Body of pancreas (tissue), 4 donors: ENCODE data around the gene GMPPB.

Experiments used
- POLR2A ChIP-seq, 3 donors: fragments of 450-650 bp; IDR thresholded peaks; one replicate each; pipeline ENCODE4 v1.6.1; 2016; ENCODE audit warnings: antibody characterized with exemption in 3 of 3, mild to moderate bottlenecking in 2 of 3
- TF ChIP-seq, protein P1 (sequence below), 7 experiments: fragments of 450-650 bp in 4 of 7; fragments of 200-600 bp in 3 of 7; sonication (generic) in 3 of 7; IDR thresholded peaks; one replicate each; pipeline ENCODE4 v1.5.1; 2016 to 2019; ENCODE audit warnings: antibody characterized with exemption in 7 of 7

DNA sequence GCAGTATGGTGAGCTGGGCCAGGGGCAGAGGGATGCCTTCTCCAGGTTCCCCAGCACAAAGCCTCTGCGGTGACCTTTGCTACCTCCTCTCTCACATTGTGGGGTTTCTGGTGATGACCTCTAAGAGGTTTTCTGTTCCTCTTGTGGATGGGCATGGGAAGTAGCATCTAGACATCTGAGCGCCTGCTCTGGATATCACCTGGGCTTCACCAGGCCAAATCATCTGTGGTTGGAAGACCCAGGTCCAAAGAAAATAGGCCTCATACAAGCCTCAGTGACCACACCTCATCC, 42.6 kb downstream of the GMPPB start:
- TF ChIP-seq POLR2A (IDR thresholded peaks at IDR 0.05): no peak
- TF ChIP-seq, protein P1, sequence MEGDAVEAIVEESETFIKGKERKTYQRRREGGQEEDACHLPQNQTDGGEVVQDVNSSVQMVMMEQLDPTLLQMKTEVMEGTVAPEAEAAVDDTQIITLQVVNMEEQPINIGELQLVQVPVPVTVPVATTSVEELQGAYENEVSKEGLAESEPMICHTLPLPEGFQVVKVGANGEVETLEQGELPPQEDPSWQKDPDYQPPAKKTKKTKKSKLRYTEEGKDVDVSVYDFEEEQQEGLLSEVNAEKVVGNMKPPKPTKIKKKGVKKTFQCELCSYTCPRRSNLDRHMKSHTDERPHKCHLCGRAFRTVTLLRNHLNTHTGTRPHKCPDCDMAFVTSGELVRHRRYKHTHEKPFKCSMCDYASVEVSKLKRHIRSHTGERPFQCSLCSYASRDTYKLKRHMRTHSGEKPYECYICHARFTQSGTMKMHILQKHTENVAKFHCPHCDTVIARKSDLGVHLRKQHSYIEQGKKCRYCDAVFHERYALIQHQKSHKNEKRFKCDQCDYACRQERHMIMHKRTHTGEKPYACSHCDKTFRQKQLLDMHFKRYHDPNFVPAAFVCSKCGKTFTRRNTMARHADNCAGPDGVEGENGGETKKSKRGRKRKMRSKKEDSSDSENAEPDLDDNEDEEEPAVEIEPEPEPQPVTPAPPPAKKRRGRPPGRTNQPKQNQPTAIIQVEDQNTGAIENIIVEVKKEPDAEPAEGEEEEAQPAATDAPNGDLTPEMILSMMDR (IDR thresholded peaks at IDR 0.05): no peak
